Fibroblast of skin of right biceps (primary cell): ENCODE measurements around the gene CD302.
"Not testable (repeated sequence)": the region's sequence is repeated elsewhere in the genome, so short reads cannot be mapped to it uniquely, and the experiment has no call there.

Experiments
- DNase-seq: peaks from one replicate; pipeline ENCODE4 v3.0.0-alpha.2; 2013

Gene CD302, protein sequence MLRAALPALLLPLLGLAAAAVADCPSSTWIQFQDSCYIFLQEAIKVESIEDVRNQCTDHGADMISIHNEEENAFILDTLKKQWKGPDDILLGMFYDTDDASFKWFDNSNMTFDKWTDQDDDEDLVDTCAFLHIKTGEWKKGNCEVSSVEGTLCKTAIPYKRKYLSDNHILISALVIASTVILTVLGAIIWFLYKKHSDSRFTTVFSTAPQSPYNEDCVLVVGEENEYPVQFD

GRCh38 chr2:159797543-159798375 lies at the start of gene CD302:
TSS of gene CD302 (minus strand) at chr2:159798208. CDS start at chr2:159798198, 10 bp downstream.
- DNase-seq: peak; percentile 51

GRCh38 chr2:159846564-159846963 lies 48.6 kb upstream of the CD302 start:
- no peak for DNase-seq

DNA sequence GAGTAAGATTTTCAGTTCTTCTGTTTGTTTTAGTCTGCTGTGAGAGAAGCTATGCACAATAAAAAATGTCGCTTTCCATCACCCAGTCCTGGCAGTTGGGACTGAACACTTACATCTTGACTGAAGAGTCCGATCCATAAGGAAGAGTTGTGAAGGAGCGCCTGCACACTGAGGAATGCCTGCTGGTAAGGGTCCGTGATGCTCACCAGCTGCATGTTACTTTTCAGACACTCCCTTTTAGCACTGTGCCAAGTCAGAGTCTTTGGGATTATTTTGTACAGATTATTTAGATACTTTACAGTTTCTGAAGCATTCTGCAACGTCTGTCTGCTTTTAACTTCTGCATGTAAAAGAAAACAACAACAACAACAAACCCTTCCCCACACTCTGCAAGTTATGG lies 42.6 kb upstream of the CD302 start:
- DNase-seq: no peak

DNA sequence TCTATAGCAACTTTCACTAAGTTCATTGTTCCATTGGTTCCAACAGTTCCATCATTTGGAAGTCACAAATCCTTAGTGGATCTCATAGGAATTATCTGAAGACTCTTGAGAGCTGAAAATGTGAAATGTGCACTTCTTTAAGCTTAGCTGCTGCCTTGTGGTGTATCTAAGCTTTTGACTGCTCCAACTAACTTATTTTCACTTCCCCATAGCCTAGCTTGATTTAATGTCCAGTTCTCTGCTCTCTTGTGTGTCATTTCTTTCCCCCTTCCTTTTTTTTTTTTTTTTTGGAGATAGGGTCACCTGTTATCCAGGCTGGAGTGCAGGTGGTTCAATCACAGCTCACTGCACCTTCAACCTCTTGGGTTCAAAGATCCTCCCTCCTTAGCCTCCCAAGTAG lies 34.9 kb upstream of the CD302 start:
- DNase-seq: no peak

GRCh38 chr2:159832026-159832425 lies 34.0 kb upstream of the CD302 start:
- DNase-seq: no peak

- no peak for DNase-seq
Measured at GRCh38 chr2:159829376-159829775, 31.4 kb upstream of the CD302 start.

- DNase-seq: no peak
Measured at GRCh38 chr2:159828738-159829137, 30.7 kb upstream of the CD302 start.

GRCh38 chr2:159822478-159822833 lies 24.4 kb upstream of the CD302 start:
- DNase-seq: not testable (repeated sequence)

GRCh38 chr2:159821775-159822477 lies 23.9 kb upstream of the CD302 start:
- DNase-seq: not testable (repeated sequence)

DNA sequence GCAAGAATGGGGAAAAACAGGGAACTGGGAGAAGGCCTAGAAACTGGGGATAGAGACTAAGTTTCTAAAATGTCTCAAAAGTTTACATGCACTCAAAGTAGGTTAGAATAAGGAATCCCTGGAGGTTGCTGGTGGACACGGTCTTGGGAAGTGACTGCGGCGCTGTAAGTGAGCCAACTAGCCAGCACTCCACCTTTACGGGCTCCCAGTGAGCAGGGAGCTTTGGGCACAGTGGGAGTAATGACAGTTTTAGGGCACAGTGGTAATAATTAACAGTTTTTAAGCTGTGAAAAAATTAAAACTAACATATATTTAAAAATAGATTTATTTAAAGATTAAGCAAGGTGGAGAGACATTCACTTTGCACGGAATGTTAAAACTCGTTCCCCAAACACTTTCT lies 20.9 kb upstream of the CD302 start:
- DNase-seq: no peak

DNA sequence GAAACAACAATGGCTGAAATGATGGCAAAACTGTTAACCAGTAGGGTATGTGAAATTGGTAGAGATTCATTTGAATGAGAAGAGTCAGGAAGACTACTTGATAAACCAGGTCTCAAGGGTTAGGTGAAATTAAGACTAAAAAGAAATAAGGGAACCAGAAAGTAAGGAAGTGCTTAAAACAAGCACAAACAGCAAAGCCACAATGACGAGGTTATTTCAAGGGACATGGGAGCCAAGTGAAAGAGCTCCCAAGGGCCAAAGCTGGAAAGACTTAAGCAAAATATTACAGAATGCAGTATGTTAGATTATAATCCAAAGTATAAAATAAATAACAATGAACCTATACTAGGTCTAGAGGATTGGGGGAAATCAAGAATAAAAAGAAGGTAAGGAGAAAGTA lies 19.3 kb upstream of the CD302 start:
- no peak for DNase-seq

- peak; percentile 45 for DNase-seq
Measured at GRCh38 chr2:159811232-159811631, 13.2 kb upstream of the CD302 start.

DNA sequence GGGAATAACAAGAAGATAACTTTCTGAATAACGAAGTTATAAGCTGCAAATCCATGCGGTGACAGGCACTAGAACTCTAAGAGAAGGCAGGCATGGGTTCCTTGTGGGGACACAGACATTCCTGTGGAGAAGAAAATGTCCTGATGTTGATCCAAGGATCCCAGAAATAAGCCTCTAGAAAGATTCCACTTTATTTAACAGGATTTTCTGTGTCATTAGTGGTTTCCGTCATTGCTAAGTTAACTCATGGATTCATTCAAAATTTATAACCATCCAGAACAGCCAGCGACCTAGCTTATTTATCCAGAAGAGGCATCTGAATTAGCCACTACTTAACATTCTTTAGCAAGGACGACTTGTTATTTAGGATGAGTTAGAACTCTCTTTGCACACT lies 10.0 kb upstream of the CD302 start:
- peak; percentile 63 for DNase-seq

DNA sequence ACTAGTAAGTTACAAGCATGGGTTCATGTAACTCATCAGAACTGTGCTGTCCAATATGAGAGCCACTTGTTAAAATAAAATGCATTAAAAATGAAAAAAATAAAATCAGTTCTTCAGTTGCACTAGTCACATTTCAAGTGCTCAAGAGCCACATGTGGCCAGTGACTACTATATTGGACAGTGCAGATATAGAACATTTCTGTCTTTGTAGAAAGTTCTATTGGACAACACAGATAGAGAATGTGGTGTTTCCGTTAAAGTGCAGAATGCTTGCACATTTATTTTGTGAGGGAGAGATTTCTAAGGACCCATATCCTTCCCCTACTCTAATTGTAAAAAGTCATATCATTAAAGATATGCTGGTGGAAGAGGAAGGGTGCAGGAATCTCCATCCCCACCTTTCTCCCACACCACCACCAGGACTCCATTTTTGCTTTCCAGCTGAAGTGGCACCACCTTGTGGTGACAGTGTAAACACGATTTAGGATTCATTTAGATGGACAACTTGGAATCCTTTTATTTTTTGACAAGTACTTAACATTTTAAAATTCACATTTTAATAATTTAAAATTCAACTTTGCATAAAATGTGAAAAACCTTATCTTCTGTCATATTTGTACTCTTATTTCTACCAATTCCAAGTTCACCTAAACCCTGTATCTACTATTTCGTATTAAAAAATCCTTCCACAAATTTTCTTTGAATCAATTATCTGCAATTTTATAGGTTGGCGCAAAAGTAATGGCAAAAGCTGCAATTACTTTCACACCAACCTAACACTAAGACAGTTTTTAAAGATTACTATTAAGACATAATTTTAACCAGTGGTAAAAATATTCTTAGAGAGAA lies 9.4 kb upstream of the CD302 start:
- DNase-seq: peak; percentile 54

- no peak for DNase-seq
Measured at GRCh38 chr2:159804941-159805340, 6.9 kb upstream of the CD302 start.

- DNase-seq: no peak
Measured at GRCh38 chr2:159803235-159803962, 5.4 kb upstream of the CD302 start.

GRCh38 chr2:159802673-159803072 lies 4.7 kb upstream of the CD302 start:
- no peak for DNase-seq

GRCh38 chr2:159799833-159800232 lies 1.8 kb upstream of the CD302 start:
- DNase-seq: no peak

DNA sequence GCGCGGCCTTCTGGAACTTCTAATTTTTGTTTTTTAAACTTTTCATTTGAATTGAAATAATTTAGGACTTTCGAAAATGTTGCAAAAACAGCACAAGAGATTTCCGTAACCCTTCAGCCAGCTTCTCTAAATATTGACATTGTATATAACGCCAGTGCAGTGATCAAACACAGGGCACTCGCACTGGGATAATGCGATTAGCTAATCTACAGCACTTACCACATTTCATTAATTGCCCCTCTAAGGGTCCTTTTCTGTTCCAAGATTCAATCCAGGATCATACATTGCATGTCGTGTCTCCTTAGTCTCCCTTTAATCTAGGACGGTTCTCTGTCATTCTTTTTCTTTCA lies 343 bp upstream of the CD302 start:
- no peak for DNase-seq

- no peak for DNase-seq
Measured at GRCh38 chr2:159797225-159797542, 824 bp downstream of the CD302 start.

DNA sequence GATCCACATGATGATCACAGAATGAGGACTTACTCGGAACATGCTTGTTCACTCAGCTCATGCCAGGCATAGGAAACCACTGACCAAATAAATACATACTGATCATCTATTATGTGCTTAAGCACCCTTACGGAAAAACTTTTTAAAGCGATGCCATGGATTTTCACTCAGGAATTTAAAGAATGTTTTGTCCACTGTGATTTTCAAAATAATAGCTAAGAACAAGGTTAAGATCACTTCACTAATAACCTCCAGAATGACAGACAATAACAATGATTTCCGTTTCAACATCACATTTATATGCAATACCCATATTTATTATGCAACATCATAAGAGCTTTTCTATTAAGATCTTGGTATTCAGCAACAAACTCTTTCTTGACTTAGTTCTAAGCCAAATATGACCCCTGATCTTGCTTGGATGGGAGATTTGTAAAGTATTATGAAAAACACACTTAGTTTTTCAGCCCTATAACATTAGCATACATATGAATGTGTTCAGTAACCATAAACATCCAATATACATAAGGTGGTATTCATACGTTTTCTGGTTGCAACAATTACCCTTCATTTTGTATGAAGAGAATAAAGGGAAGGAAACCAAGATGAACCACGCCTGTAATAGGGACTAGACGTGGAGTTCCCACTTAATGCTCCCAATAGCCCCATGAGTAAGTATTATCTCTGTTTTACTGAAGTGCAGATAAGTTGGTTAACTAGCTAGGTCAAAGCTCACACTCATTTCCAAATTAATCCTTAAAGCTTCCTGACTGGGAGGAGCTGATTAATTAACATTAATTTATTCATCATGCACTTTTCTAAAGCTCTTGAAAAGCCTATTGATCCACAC lies 1.9 kb downstream of the CD302 start:
- DNase-seq: no peak

DNA sequence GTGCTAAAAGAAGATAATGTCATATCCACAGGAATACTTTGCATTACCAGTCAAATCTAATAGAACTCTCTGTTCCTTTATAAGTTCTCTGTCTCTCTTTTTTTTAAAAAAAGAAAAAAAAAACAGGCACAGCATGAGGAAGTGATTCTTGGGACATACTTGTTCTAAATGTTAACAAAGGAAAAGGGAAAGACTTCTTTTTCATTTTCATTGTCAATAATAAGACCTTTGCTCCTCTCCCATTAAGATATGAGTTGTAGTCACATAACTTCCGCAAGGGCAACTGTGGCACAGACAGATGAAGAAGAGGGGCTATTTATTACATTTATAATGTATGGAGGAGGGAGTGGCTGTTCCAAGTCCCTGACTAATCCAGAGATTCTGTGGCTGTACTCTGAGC lies 4.7 kb downstream of the CD302 start:
- DNase-seq: no peak
